AG09319 (cell line): ENCODE results near the gene ZNF141.
A peak's percentile ranks its signal among the peaks of the same experiment; 100 is the strongest.
"Not testable (repeated sequence)": the region's sequence is repeated elsewhere in the genome, so short reads cannot be mapped to it uniquely, and the experiment has no call there.

Experiments
- DNase-seq: peaks from one replicate; pipeline ENCODE4 v3.0.0-alpha.2; 2010; ENCODE audit warnings: low read depth; ENCODE audit errors: extremely low read depth
- TF ChIP-seq, protein P1 (sequence below): IDR thresholded peaks from 2 replicates; pipeline ENCODE4 v1.5.1; 2011; ENCODE audit warnings: low read depth, mild to moderate bottlenecking, inconsistent platforms, low read length, moderate library complexity

The ZNF141 gene

DNA sequence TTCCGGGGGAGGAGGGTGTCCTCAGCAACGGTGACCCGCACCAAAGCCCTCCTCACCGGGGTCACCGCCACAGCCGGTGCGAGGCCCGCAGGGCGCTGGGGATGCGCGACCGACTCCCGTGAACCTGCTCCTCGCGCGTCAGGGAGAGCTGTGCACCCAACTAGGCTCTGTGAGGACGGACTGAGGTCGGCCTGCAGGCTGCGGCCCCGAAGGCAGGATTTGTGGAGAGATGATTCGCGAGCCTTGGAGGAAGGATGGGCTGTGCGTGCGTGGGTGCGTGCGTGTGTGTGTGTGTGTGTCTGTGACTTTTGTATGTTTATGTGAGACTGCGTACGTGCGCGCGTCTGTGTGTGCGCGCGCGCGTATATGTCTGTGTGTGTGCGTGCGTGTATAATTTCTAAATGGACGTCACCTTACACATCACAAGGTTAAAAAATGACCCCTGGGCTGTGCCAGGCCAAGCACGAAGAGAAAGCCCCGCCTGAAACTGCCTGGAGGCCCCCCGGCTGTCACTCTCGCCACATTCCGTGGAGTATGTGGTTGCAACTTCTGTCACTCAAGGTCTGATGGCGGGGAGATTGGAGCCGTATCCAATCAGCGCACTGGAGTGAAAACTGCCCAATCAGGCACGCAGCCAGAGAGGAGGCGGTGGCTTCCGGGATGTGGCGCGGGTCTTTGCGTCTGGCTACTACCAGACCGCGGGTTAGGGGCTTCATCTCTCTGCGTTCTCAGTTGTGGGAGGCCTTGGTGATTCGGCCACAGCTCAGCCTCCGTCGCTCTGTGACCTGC lies at the start of gene ZNF141:
TSS of gene ZNF141 (plus strand) at position 672 of the 789 bp plus-strand sequence. CDS start 170 bp downstream, outside the sequence.
- TF ChIP-seq, protein P1, sequence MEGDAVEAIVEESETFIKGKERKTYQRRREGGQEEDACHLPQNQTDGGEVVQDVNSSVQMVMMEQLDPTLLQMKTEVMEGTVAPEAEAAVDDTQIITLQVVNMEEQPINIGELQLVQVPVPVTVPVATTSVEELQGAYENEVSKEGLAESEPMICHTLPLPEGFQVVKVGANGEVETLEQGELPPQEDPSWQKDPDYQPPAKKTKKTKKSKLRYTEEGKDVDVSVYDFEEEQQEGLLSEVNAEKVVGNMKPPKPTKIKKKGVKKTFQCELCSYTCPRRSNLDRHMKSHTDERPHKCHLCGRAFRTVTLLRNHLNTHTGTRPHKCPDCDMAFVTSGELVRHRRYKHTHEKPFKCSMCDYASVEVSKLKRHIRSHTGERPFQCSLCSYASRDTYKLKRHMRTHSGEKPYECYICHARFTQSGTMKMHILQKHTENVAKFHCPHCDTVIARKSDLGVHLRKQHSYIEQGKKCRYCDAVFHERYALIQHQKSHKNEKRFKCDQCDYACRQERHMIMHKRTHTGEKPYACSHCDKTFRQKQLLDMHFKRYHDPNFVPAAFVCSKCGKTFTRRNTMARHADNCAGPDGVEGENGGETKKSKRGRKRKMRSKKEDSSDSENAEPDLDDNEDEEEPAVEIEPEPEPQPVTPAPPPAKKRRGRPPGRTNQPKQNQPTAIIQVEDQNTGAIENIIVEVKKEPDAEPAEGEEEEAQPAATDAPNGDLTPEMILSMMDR = no peak
- DNase-seq = peak; percentile 97

DNA sequence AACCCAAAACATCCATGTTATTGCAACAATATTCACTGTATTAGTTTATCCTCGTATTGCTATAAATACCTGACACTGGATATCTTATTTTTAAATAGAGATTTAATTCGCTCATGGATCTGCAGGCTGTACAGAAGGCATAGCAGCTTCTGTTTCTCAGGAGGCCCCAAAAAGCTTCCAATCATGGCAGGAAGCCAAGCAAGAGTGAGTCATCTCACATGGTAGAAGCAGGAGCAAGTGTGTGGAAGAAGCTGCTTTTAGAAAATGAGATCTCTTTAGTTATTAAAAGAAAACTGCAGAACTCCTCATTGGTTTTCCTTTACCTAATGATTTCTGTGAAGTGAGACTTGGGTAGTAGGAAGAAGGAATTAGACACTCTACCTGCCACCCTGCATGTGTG lies 48.7 kb upstream of the ZNF141 start:
- TF ChIP-seq, protein P1 = no peak
- no peak for DNase-seq

DNA sequence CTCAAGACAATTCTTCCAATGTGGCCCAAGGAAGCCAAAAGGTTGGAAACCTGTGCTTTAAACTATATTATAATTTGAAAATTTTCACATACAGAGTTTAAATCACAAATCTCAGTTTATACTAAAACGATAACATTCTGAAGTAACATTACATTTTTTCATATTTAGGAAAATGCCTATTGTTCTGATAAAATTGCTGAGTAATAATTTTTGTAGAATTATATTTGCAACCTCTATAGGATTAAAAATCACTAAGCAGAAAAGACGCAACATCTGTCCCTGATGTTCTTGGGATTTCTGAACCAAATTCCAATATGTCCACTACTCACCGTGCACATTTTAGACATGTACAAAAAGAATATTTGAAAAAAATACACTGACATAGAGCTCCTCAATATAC lies 42.9 kb upstream of the ZNF141 start:
- TF ChIP-seq, protein P1 = no peak
- no peak for DNase-seq

DNA sequence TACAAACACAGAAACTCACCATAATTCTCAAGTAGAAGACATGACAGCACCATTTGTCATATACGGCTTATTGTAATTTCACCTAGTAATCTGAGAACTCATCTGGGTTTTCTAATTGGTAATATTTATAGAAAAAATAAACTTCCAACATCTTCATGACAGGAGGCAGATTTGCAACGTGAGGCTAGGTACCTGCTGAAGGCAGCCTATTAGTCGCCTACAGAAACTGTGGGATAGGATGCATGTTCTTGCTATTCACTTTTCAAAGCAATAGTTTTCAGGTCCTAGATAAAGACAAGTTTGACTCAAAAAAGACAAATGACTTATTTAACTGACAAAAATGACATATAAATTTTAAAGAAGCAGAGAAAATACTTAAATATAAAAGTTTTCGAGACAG lies 35.2 kb upstream of the ZNF141 start:
- TF ChIP-seq, protein P1 = no peak
- no peak for DNase-seq

DNA sequence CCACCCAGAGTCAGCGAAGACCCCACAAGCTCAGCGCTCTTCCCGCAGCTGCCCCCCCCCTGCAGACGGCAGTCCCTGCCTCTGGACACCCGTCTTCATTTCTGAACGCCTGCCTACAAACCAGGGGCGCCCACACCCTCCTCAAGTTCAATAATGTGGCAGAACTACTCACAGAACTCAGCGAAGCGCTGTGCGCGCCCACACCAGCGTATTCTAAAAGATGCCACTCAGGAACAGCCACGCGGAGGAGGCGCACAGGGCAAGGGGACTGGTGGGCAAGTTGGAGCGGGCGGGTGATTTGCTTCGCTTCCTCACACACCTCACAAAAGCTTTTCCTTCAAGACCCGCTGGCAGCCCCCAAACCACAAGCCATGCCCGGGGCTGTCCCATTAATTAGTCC lies 33.1 kb upstream of the ZNF141 start:
- not testable (repeated sequence) for DNase-seq

DNA sequence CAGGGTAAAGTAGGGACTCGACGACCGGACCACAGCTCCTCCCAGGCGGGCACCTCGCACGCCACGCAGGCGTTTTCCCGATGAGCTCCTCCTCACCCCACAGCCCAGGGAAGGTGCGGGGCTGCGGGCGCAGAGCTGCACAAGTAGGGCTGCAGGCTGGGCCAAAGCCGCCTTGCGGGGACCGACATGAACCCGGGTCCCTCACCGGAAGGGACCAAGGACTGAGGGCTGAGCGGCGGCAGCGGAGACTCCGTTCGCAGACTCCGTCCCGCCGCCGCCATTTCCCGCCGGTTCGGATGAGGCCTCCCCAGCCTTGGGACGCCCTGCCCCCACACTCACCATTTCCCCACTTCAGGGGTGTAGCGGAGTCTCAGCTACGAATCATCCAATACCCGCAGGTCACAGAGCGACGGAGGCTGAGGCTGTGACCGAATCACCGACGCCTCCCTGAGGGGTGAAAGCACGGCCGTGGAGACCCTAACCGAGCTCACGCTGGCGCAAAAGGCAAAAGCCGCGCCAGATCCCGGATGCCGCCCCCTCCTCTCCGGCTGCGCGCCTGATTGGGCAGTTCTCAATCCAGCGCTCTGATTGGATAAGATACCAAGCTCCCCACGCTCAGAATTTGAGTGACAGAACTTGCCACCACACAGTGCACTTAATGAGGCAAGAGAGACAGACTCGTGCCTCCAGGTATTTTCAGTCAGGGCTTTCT lies 32.5 kb upstream of the ZNF141 start, which contains the start of gene ZNF732:
TSS of gene ZNF732 (minus strand) at position 506 of the 712 bp plus-strand sequence. CDS start at position 342, 164 bp downstream.
- DNase-seq = peak; percentile 3
- TF ChIP-seq, protein P1 = no peak

DNA sequence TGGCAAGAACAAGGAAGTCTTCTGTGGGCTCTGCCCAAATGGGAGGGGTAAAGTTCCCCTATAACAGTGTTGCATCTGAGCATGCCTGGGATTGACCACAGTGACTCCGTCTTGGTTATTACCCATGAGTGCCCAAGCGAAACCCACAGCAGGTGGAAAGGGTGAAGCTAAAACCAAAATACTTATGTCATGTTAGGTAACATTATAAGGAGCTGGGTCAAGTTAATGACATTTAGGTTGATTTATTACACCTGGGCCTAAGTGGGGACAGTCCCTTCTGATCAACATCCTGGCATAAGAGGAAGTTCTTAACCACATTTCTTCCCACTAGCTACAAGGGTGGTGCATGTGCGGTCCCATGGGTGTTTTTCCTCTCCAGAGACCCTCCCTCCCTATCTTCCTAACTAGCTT lies 31.1 kb upstream of the ZNF141 start:
- DNase-seq = no peak
- TF ChIP-seq, protein P1 = no peak
